NCI-H1930 (cell line): ENCODE results near the gene B9D2.
"Not testable (repeated sequence)": the region's sequence is repeated elsewhere in the genome, so short reads cannot be mapped to it uniquely, and the experiment has no call there.

ENCODE experiments used
- DNase-seq, 2 experiments: peaks; one replicate each; lab custom pipeline; 2025; lab: John Stamatoyannopoulos, UW

B9D2 gene

DNA sequence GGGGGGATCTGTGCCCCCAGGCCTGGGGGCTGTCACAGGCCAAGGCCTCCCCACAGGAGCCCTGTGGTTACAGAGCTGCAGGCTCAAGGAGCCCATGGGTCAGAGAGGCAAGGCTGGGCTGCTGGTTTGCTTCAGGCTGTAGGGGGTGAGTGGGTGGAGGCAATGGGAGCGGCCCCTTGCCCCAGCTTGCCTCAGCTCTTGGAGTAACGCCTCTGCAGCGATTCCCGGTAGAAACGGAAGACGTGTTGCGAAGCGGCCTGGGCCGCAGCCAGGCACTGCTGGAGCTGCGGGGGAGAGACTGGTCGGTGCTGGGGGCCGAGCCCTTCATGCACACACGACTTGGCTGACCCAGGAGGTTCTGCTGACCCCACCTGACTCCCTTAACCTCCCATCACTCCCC is 22.5 kb upstream of the B9D2 start:
- DNase-seq, result no peak

DNA sequence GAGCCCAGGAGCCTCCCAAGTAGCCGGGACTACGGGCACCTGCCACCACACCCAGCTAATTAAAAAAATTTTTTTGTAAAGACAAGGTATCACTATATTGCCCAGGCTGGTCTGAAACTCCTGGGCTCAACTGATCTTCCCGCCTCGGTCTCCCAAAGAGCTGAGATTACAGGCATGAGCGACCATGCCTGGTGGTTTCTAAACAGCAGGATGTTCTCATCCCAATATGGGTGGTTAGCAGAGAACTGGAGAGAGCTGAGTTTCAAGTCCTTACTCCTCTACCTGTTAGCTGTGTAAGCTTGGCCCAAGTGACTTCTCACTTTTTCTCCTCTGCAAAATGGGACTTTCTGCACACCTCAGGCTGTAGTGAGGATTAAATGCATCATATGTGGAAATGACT is 20.4 kb upstream of the B9D2 start:
- DNase-seq, result no peak

DNA sequence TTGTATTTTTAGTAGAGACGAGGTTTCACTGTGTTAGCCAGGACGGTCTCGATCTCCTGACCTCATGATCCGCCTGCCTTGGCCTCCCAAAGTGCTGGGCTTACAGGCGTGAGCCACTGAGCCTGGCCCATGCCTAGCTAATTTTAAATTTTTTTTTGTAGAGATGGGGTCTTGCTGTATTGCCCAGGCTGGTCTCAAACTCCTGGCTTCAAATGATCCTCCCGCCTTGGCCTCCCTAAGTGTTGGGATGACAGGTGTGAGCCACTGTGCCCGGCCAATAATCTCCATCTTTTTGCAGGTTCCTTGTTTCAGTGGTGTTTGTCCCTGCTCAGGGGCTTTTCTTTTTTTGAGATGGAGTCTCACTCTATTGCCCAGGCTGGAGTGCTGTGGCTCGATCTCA is 17.6 kb upstream of the B9D2 start:
- not testable (repeated sequence) for DNase-seq

DNA sequence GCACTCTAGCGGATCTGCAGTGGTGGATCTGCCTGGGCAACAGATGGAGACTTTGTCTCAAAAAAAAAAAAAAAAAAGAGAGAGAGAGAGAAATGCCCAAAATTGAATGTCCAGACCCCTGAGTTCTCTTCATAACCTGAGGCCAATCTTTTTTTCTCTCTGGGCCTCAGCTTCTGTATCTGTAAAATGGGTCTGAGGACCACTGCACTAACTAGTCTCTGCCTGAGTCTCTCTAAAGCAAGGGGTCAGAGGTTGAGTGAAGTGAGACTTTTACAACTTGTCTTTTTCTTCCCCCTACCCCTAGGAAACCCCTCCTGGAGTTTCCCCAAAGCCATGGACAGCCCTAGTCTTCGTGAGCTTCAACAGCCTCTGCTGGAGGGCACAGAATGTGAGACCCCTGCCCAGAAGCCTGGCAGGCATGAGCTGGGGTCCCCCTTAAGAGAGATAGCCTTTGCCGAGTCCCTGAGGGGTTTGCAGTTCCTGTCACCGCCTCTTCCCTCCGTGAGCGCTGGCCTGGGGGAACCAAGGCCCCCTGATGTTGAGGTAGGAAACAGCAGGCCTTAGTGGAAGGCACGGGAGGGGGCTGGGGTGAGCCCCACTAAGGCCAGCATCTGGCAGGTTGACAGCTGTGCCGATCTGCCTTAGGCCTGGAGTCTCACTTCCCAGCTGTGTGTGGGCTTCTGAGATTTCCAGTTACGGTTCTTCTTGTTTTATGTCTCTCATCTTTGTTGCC is 14.2 kb upstream of the B9D2 start:
- no peak for DNase-seq

DNA sequence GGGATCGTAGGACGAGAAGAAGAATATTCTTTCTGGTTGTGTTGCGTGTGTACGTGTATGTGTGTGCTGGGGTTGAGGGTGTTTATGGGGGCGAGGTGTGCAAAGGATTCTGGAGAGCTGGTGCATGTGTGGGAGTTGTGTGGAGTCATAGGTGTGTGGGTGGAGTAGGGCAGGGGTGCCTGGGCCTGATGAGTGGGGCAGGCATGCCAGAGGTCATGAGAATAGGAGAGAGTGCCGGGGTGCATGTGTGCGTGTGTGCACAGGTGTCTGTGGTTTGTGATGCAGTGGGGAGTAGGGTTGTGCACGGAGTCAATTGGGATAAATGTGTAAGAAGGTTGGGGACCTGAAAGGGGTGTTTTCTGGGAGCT is 13.0 kb upstream of the B9D2 start:
- no peak for DNase-seq

DNA sequence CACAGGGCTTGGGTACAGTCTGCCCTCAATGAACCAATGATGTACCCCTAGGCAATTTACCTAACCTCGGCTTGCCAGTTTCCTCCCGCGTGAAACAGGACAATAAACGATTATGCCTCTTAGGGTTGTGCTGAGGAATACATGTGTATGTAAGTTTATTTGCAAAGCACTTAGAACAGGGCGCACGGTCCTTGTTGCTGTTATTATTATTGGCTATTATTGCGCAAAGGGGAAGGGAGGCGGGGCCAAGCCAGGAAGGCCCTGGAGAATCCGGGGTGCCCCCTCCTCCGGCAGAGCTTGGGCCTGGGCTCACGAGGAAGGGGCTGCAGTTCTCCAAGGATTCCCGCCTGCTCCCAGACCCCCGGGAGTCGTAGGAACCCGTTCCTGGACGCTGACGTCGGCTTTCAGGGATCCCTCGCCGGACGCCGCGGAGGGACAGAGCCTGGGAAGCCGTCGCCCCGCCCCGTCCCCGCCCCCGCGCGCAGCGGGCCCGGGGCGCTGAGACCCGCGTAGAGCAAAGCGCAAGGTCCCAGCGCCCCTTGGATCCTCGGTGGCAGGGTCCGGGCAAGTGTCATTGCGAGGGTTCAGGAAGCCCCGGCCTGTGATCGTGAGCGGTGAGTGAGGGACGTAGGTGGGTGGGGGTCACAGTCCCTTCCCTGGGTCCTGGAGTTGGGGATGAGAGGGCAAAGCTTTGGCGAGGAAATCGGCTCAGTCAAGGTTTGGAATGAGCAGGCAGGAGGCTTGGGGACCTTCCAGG is 12.5 kb upstream of the B9D2 start, which contains the start of gene TMEM91:
TSS of gene TMEM91 (plus strand) at position 293 of the 757 bp plus-strand sequence. CDS start 1,777 bp downstream, outside the sequence.
- peak in 1 of 2 experiments; percentile 23 for DNase-seq

DNA sequence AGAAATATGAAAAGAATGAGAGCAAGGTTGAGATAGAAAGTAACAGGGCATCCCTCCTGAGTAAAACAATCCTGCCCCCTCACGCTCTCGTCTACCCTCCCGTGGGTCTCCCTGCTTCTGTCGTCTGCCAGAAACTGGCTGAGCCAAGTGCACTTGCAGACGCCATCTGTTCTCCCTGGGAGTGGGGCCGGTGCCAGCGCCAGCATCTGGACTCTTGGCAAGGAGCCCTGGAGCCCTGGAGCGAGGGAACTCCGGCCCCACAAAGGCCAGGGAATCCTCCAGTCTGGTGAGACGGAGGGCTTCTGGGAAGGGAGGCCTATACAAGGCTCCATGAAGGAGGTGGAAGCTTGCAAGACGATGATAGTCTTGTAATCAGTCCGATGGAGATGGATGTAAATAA is 10.0 kb upstream of the B9D2 start:
- peak in 1 of 2 experiments; percentile 13 for DNase-seq

DNA sequence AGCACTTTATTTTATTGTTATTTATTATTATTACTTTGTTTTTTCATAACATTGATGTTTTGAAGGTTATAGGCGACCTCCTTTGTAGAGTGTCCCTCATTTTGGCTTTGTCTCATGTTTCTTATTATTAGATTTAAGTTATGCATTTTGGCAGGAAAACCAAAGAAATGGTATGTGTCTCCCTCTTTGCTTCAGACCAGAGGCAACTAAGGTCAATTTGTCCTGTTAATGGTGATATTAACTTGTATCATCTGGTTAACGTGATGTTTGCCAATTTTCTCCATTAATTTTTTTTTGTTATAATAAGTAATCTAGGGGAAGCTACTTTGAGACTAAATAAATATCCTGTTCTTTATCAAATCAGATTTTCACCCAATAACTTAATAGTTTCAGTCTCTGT is 8.6 kb upstream of the B9D2 start:
- no peak for DNase-seq

DNA sequence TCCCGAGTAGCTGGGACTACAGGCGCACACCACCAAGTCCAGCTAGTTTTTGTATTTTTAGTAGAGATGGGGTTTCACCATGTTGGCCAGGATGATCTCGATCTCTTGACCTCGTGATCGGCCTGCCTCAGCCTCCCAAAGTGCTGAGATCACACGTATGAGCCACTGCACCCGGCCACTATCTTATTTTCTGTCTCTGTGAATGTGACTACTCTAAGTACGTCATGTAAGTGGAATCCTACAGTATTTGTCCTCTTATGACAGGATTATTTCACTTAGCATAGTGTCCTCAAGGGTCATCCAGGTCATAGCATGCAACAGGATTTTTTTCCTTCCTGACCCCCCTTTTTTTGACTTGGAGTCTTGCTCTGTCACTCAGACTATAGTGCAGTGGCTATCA is 7.6 kb upstream of the B9D2 start:
- no peak for DNase-seq

DNA sequence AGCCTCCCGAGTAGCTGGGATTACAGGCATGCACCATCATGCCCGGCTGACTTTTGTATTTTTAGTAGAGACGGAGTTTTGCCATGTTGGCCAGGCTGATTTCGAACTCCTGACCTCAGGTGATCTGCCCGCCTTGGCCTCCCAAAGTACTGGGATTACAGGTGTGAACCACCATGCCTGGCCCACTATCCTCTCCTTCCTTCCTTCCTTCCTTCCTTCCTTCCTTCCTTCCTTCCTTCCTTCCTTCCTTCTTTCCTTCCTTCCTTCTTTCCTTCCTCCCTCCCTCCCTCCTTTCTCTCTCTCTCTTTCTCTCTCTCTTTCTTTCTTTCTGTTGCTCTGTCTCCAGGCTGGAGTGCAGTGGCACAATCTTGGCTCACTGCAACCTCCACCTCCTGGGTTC is 7.2 kb upstream of the B9D2 start:
- DNase-seq, result not testable (repeated sequence)

DNA sequence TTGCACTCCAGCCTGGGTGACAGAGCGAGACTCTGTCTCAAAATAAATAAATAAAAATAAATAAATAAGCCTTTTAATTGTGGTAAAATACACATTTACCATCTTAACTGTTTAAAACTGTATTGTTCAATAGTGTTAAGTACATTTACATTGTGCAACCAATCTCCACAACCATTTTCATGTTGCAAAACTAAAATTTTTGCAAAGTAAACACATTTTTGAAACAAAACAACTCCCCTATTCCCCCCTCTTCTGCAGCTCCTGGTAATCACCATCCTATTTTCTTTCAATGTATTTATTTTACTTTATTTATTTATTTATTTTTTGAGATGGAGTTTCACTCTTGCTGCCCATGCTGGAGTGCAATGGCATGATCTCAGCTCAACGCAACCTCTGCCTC is 5.8 kb upstream of the B9D2 start:
- DNase-seq, result no peak

DNA sequence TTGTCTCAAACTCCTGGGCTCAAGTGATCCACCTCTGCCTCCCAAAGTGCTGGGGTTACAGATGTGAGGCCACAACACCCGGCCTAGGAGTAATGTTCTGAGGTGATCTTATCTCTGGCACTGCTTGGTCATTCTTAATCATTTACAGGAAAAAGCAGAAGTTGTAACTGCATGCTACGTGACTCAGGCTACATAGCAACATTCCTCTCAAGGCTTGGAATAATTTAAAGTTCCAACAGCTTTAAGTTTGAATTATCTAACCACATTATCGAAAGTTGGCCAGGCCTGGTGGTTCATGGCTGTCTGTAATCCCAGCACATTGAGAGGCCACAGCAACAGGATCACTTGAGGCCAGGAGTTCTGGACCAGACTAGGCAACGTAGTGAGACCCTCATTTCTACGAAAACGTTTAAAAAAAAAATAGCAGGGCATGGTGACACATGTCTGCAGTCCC is 3.9 kb upstream of the B9D2 start:
- no peak for DNase-seq

DNA sequence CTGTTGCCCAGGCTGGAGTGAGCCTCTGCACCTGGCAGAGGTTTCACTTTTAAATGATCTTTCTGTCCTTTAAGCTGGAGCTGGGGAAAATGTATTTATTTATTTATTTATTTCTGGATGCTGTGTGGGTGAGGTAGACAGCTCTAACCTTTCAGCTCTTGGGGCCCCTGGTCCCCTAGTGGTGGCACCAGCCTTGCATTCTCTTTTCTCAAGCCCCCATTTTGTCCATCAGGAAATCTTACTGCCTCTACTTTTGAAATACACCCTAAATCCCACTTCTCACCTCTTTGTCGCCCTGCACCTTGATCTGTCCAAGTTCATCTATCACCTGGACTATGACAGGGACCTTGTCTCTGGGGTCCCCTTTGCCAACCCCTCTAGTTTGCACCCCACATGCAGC is 2.1 kb upstream of the B9D2 start:
- no peak for DNase-seq

DNA sequence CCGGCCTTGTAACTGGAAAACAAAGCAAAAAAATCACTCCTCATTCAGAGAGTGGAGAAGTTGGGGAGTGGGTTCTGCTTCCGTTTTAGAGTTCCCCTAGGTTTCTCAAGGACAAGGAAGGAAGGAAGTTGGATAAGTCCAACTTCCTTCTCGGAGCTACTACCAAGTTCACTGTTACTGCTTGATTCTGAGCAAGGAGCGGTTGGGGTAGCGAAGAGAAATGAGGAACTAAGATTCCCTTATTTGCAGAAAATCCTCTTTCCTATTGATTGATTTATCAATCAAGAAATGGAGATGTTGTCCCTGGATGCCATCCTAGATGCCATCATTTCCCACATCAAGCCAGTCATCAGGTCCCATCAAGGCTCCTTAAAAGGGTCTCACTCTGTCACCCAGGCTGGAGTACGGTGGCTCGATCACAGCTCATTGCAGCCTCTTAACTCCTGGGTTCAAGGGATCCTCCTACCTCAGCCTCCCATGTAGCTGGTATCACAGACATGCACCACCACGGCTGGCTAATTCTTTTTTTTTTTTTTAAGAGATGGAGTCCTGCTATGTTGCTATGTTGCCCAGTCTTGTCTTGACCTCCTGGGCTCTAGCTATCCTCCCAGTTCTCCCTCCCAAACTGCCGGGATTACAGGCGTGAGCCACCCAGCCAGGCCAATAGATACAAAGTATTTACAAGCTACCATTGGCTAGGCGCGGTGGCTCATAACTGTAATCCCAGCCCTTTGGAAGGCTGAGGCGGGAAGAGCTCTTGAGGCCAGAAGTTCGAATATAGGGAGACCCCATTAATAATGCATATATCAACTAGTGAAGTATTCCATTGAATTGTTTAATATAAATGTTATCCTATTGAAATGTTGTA is 809 bp upstream of the B9D2 start:
- no peak for DNase-seq

DNA sequence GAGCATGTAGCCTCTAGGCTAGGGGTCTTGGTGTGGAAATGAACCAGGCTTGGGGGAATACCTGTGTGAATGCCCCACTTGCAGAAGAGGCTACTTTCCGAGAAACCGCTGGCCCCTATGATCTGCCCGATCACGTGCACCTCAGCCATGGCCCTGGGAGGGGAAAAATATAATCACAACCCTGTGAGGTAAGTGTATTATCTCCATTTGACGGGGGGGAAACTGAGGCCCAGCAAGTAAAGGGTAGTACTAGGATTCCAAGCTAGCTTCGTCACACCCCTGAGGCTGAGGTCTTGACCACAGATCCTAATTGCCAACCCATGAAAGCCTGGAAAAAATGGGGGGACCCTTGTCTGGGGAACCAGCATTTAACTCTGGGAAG is 587 bp downstream of the B9D2 start:
- no peak for DNase-seq

DNA sequence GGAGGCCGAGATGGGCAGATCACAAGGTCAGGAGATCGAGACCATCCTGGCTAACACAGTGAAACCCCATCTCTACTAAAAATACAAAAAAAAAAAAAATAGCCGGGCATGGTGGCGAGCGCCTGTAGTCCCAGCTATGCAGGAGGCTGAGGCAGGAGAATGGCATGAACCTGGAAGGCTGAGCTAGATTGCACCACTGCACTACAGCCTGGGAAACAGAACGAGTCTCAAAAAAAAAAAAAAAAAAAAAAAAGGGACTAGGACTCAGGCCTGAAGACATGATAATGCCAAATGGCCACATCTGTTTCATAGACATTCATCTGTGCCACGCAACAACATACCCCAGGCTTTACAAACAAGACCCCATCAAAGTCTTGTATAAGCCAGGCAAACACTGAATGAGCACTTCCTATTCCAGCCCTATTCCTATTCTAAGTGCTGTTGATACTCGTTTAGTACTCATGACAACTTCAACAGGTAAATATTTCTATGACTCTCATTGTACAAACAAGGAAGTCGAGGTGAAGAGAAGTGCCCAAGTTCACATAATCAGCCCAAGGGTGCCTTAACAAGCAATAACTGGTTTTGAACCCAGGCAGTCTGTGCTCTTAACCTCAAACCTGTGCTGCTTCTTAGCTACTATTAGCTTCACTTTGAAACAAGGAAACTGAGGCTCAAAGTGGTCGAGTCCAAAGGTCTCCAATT is 1.7 kb downstream of the B9D2 start:
- no peak for DNase-seq

DNA sequence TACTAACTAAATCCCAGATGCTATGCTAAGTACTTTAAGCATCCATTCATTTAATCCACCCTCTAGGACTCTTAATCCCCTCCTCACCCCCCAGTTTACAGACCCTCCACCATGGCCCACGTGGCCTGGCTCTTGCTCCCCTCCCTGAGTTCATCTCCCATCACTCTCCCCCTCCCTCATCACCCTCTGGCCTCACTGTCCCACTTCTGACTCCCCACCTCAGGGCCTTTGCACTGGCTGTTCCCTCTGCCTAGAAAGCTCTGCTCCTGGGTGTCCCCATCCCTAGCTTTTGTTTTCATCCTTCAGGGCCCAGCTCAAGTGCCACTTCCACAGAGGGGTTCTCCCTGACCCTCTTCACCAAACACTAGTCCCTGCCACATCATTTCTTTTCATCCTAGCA is 4.2 kb downstream of the B9D2 start:
- no peak for DNase-seq

DNA sequence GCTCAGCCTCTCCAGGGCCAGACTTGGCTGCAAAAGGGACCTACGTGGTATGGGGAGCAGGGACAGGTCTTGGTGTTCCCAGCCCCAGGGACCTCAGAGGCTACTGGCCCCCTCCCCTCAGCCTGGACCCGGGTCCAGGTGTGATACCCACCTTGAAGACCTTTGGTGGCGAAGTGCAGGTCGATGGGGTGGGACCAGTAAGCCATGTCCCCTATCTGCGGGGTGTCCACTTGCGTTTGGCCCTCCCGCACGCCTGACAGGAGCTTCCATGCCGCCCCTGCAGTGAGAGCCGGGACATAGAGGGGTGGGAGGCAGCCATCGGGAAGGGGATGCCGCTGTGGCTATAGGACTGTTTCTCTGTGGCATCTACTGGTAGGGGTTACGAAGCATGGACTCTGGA is 6.2 kb downstream of the B9D2 start:
- DNase-seq, result no peak

DNA sequence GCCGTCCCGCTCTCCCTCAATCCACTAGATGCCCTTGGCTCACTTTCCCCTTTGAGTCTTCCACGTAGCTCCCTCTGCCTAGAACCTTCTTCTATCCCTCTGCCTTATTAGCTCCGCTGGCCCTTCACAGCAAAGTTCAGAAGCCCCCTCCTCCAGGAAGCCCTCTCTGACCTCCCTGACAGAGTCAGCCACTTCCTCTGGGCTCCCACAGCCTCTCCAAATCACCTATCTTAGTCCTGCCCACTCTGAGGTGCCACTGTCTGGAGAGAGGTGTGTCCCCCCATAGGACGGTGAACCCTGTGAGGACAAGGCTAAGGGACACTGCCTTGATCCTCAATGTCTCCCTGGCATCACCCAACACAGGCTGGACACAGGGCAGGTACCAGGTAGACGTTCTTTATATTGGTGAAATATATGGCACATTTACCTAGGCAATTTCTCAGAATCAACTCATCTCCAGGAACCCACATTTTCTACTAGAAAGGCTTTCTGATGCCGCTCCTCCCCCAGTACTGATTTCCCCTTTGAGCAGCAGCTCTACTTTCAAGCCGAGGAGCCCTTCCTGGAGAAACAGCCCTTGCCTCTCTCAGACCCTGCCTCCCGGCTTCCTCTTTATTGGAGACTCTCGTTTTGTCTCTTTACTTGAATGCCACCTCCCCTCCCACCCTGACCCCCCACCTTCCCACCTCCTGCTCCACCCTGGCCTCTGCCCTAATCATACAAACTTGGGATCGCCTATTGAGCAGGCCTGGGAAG is 6.8 kb downstream of the B9D2 start:
- DNase-seq, result no peak

DNA sequence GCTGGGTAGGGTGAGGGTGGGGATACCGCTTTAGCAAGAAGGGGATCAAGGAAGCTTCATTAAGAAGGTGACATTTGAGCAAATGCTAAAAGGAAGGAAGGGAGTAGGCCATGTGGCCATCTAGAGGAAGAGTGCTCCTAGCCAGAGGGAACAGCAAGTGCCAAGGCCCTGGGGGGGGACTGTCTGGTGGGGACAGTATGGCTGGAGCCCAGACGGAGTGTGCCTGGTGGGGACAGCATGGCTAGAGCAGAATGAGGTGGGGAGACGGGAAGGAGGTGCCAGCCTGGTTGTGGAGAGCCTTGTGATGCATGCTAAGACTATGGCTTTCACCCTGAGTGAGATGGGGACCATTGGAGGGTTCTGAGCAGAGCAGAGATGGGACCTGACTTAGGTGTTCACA is 8.1 kb downstream of the B9D2 start:
- DNase-seq, result no peak

DNA sequence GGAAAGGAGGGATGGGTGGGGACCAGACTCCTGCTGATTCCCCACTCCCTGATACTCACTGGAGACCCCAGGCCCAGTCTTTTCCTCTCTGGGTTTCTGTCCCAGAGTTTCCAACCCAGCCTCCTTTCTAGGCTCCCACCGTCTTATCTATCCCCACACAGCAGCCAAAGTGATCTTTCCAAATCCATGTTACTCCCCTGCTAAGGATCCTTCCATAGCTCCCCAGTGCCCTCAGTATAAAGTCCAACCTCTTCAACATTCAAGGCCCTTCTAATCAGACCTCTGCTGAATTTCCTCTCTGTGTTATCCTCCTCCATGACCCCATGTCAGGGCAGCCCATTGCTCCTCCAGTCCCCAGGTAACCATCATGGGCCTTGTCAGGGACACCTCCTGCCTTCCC is 8.9 kb downstream of the B9D2 start:
- DNase-seq, result no peak
